HepG2 (cell line): ENCODE results near the gene RTP5. TPM values are rescaled to one million over a fixed set of nuclear protein-coding genes. Genes with fewer than 3 reads are reported as not detected.

Experiments
- ATAC-seq: fragments of 200-7000 bp; cut with Tn5 transposase; 3 replicates; pipeline ENCODE4 v1.9.1; 2020; ENCODE audit warnings: mild to moderate bottlenecking, moderate library complexity
- BruUV-seq: library from RNA; stranded (reverse); fragments of 400-500 nt; replicated peaks from 2 replicates; lab custom pipeline; 2021; lab: Mats Ljungman, UMichigan
- CTCF ChIA-PET: fragments of 300-600 bp; formaldehyde crosslinking; extraction: SDS; loops from one replicate; lab custom pipeline; 2021; ENCODE audit warnings: low total read pairs, inconsistent platforms, low intra/inter-chr PET ratio; lab: Yijun Ruan, JAX
- POLR2A ChIA-PET: fragments of 350-600 bp; sonication (Branson Sonifier 250); formaldehyde crosslinking; loops from one replicate; lab custom pipeline; 2020; ENCODE audit warnings: antibody characterized with exemption, inconsistent platforms; lab: Yijun Ruan, JAX
- DNase-seq: peaks from one replicate; pipeline ENCODE4 v3.0.0-alpha.2; 2015; ENCODE audit warnings: low spot score
- FAIRE-seq: peaks from 3 replicates; lab custom pipeline; 2011; peaks lifted over from hg19 to GRCh38; lab: Jason Lieb, UNC
- H2AFZ ChIP-seq: one replicate; pipeline ENCODE4 v1.6.1; 2011; ENCODE audit warnings: low read length, inconsistent platforms
- H3K27ac ChIP-seq: fragments of 300-600 bp; 3 replicates; pipeline ENCODE4 v1.8.0; 2011; ENCODE audit warnings: mixed run types, mild to moderate bottlenecking, mixed read lengths, low read length, inconsistent platforms; ENCODE audit not compliant: insufficient read depth; ENCODE audit errors: extremely low read length
- H3K27me3 ChIP-seq, 2 experiments: fragments of 200-600 bp in 1 of 2; 2 replicates in 1 of 2; 3 replicates in 1 of 2; pipeline versions ENCODE4 v1.6.0 to v1.8.0; 2011; ENCODE audit warnings: low read length in 2 of 2, mild to moderate bottlenecking in 2 of 2, moderate library complexity in 2 of 2, inconsistent platforms in 1 of 2; ENCODE audit not compliant: insufficient read depth in 2 of 2, control insufficient read depth in 1 of 2
- H3K36me3 ChIP-seq, 2 experiments: fragments of 200-600 bp in 1 of 2; replicated peaks in 1 of 2; 2 replicates in 1 of 2; 3 replicates in 1 of 2; pipeline versions ENCODE4 v1.5.1 to v1.8.0; 2011; ENCODE audit warnings: low read length in 2 of 2, inconsistent platforms in 1 of 2; ENCODE audit not compliant: insufficient read depth in 2 of 2, control insufficient read depth in 1 of 2
- H3K4me1 ChIP-seq: 2 replicates; pipeline ENCODE4 v1.5.1; 2012; ENCODE audit warnings: low read length, inconsistent platforms; ENCODE audit not compliant: insufficient read depth
- H3K4me2 ChIP-seq: 2 replicates; pipeline ENCODE4 v1.6.0; 2011; ENCODE audit warnings: low read depth, low read length, inconsistent platforms
- H3K4me3 ChIP-seq, 3 experiments: fragments of 200-600 bp in 1 of 3; sonication (generic), shearing (Covaris generic) in 1 of 3; replicated peaks in 1 of 3; 2 replicates each; pipeline ENCODE4 v1.5.1; 2011 to 2016; ENCODE audit warnings: low read length in 3 of 3, inconsistent platforms in 2 of 3, low read depth in 2 of 3, mild to moderate bottlenecking in 2 of 3, control low read depth in 1 of 3, mixed read lengths in 1 of 3; ENCODE audit not compliant: insufficient read depth in 1 of 3
- H3K79me2 ChIP-seq: one replicate; pipeline ENCODE4 v1.6.1; 2011; ENCODE audit warnings: low read length, inconsistent platforms; ENCODE audit not compliant: insufficient read depth
- H3K9ac ChIP-seq: 2 replicates; pipeline ENCODE4 v1.6.0; 2011; ENCODE audit warnings: mild to moderate bottlenecking, low read depth, low read length, inconsistent platforms; ENCODE audit not compliant: insufficient read depth
- H3K9me3 ChIP-seq: 2 replicates; pipeline ENCODE4 v1.5.1; 2012; ENCODE audit warnings: mild to moderate bottlenecking, low read length
- H4K20me1 ChIP-seq: 2 replicates; pipeline ENCODE4 v1.6.0; 2011; ENCODE audit warnings: inconsistent platforms, mild to moderate bottlenecking, low read length, moderate library complexity; ENCODE audit not compliant: insufficient read depth
- ATRX ChIP-seq: sonication (generic); formaldehyde crosslinking; IDR thresholded peaks from 2 replicates; pipeline ENCODE4 v1.4.0; 2020; ENCODE audit warnings: missing genetic modification reagents, borderline replicate concordance
- BORCS8-MEF2B ChIP-seq: sonication (generic); formaldehyde crosslinking; IDR thresholded peaks from 2 replicates; pipeline ENCODE4 v1.8.0; 2022; ENCODE audit warnings: mild to moderate bottlenecking, missing genetic modification reagents
- BRCA1 ChIP-seq: sonication (generic); formaldehyde crosslinking; IDR thresholded peaks from 2 replicates; pipeline ENCODE4 v1.4.0; 2020; ENCODE audit warnings: missing genetic modification reagents
- FOXO4 ChIP-seq: sonication (generic); formaldehyde crosslinking; conservative IDR thresholded peaks from 2 replicates; pipeline ENCODE4 v1.8.1; 2023; ENCODE audit warnings: missing genetic modification reagents
- HDAC2 ChIP-seq: sonication (generic); formaldehyde crosslinking; IDR thresholded peaks from 2 replicates; pipeline ENCODE4 v1.4.0; 2020; ENCODE audit warnings: missing genetic modification reagents
- MAFF ChIP-seq: IDR thresholded peaks from 2 replicates; pipeline ENCODE4 v1.6.1; 2011; ENCODE audit warnings: low read depth, low read length, improper control_type of control experiment
- PAX8 ChIP-seq: sonication (generic); formaldehyde crosslinking; IDR thresholded peaks from 2 replicates; pipeline ENCODE4 v1.8.0; 2022; ENCODE audit warnings: mild to moderate bottlenecking, missing genetic modification reagents, borderline replicate concordance
- PAXIP1 ChIP-seq: sonication (generic); formaldehyde crosslinking; conservative IDR thresholded peaks from 2 replicates; pipeline ENCODE4 v1.4.0; 2020; ENCODE audit warnings: mild to moderate bottlenecking, missing genetic modification reagents, moderate library complexity
- SP5 ChIP-seq: IDR thresholded peaks from 2 replicates; pipeline ENCODE4 v1.6.1; 2016; ENCODE audit warnings: low read depth, borderline replicate concordance
- TCF7L2 ChIP-seq: IDR thresholded peaks from 2 replicates; pipeline ENCODE4 v1.6.1; 2011; ENCODE audit warnings: mild to moderate bottlenecking, low read depth, low read length, moderate library complexity
- ZNF660 ChIP-seq: sonication (generic); formaldehyde crosslinking; IDR thresholded peaks from 2 replicates; pipeline ENCODE4 v1.5.1; 2020; ENCODE audit warnings: mild to moderate bottlenecking, low read depth, missing genetic modification reagents, borderline replicate concordance
- ZSCAN30 ChIP-seq: sonication (generic); formaldehyde crosslinking; IDR thresholded peaks from 2 replicates; pipeline ENCODE4 v1.5.0; 2020; ENCODE audit warnings: mild to moderate bottlenecking, missing genetic modification reagents
- WGBS: methylation state at CpG from one replicate; pipeline ENCODE4 v1.1.6; 2017; ENCODE audit warnings: low lambda C conversion rate; 5-methylcytosine and 5-hydroxymethylcytosine counted together
- in situ Hi-C: cut with HindIII; loops from 2 replicates; pipeline ENCODE4 v1.10.0; 2017; ENCODE audit warnings: low pct_unique_long_range_greater_than_20kb; ENCODE audit not compliant: extremely low pct_ligation_motif_present
- intact Hi-C: fragments of 100-400 bp; cut with micrococcal nuclease; formaldehyde crosslinking; loops from one replicate; pipeline ENCODE4 v1.10.0; 2022; ENCODE audit not compliant: unreplicated experiment
- polyA plus RNA-seq, 8 experiments: library from polyadenylated mRNA; depleted of rRNA in 3 of 8; stranded (reverse) in 7 of 8; unstranded in 1 of 8; fragments of >200 nt; fragmentation: Illumina TruSeq in 4 of 8; extraction: Trizol in 4 of 8; gene quantifications; 2 replicates each; pipeline versions ENCODE4 v1.2.1 to v1.2.3, GENCODE V29; 2011 to 2016; ENCODE audit warnings: low read depth in 4 of 8, missing spikeins in 1 of 8, mixed read lengths in 1 of 8; ENCODE audit not compliant: insufficient read depth in 1 of 8
- total RNA-seq, 5 experiments: library from RNA; depleted of rRNA; stranded (reverse); fragments of >200 nt; fragmentation: Illumina TruSeq; extraction: Trizol; gene quantifications; 2 replicates each; pipeline ENCODE4 v1.2.3, GENCODE V29; 2016; ENCODE audit warnings: low read depth in 1 of 5
- TF ChIP-seq, protein P1 (sequence below): sonication (generic); formaldehyde crosslinking; IDR thresholded peaks from 2 replicates; pipeline ENCODE4 v1.8.1; 2022; ENCODE audit warnings: low read depth, mild to moderate bottlenecking, missing genetic modification reagents
- TF ChIP-seq, protein P2 (sequence below): sonication (generic); formaldehyde crosslinking; IDR thresholded peaks from 2 replicates; pipeline ENCODE4 v1.9.0; 2022; ENCODE audit warnings: missing genetic modification reagents, mild to moderate bottlenecking, borderline replicate concordance

Gene RTP5
- total and polyA plus RNA-seq, 2 of the 13 experiments (the other 11 are each of a cell fraction or from before 2014, with no cell fraction given): not detected

DNA sequence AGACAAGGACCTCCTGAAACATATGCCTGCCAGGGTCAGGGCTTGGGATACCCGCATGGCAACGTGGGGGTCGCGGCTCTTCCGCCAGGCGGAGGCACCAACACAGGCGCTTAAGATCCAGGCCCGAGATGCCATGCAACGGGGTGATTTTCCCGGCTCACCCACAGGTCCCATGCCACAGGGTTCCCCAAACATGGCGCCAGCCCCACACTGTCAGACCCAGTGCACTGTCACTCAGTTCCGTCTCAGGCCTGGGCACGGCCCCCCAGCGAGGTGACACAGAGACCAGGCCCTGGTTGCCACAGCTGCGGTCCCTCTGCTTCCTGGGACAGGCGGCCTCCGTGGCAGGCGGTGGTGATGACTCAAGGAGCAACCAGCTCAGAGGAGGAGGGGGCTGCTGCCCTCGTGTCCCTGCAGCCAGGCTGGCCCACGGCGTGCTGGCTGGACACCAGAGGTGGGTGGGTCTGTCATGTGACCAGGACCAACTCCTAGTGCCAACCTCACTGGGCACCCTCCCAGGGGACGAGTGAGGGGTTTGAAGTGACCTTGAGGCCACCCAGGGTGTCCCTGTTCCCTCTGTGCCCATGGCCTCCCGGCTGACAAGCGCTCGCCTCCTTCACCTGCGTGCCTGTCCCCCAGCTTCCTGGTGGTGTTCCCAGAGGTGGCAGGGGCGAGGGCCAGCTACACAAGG lies 15.7 kb upstream of the RTP5 start:
- no peak for ATAC-seq
- peaks cover 41 to 98% of the 10 kb centered on the region in 2 experiments; a peak in 4 of 5 replicates for H3K27me3 ChIP-seq
- no peak for DNase-seq
- H3K36me3 ChIP-seq: no peaks in the 10 kb centered on the region
- whole genome bisulfite sequencing: 33% methylated on average over 18 of the region's 27 CpGs
- no peak overlapping the region for H3K4me2 ChIP-seq
- H3K9me3 ChIP-seq: no peaks in the 10 kb centered on the region
- POLR2A ChIA-PET: no interaction called here
- H3K79me2 ChIP-seq: no peaks in the 10 kb centered on the region
- BruUV-seq: no TSS peak
- no peak overlapping the region for H3K9ac ChIP-seq
- H3K4me3 ChIP-seq: no peak overlapping the region
- H2AFZ ChIP-seq: no peak overlapping the region
- intact Hi-C loops: no loop called here
- H4K20me1 ChIP-seq: no peaks in the 10 kb centered on the region
- CTCF ChIA-PET: no interaction called here
- FAIRE-seq: no peak
- in situ Hi-C loops: no loop called here
- H3K27ac ChIP-seq: no peak overlapping the region
- peaks cover 14% of the 10 kb centered on the region for H3K4me1 ChIP-seq
- no peak for TF ChIP-seq BRCA1 (CRISPR knock-in tag)
- TF ChIP-seq PAXIP1: no peak
- TF ChIP-seq, protein P1, sequence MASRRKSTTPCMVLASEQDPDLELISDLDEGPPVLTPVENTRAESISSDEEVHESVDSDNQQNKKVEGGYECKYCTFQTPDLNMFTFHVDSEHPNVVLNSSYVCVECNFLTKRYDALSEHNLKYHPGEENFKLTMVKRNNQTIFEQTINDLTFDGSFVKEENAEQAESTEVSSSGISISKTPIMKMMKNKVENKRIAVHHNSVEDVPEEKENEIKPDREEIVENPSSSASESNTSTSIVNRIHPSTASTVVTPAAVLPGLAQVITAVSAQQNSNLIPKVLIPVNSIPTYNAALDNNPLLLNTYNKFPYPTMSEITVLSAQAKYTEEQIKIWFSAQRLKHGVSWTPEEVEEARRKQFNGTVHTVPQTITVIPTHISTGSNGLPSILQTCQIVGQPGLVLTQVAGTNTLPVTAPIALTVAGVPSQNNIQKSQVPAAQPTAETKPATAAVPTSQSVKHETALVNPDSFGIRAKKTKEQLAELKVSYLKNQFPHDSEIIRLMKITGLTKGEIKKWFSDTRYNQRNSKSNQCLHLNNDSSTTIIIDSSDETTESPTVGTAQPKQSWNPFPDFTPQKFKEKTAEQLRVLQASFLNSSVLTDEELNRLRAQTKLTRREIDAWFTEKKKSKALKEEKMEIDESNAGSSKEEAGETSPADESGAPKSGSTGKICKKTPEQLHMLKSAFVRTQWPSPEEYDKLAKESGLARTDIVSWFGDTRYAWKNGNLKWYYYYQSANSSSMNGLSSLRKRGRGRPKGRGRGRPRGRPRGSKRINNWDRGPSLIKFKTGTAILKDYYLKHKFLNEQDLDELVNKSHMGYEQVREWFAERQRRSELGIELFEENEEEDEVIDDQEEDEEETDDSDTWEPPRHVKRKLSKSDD: no peak
- TF ChIP-seq ZSCAN30 (CRISPR knock-in tag): no peak
- no peak for TF ChIP-seq PAX8 (CRISPR knock-in tag)
- 0 out of 2 replicates have a peak, but pooled peaks have one; percentile 3 for TF ChIP-seq BORCS8-MEF2B (CRISPR knock-in tag)
- no peak for TF ChIP-seq HDAC2 (CRISPR knock-in tag)
- TF ChIP-seq ATRX: no peak
- TF ChIP-seq SP5: no peak
- 0 out of 2 replicates have a peak, but pooled peaks have one; percentile 42 for TF ChIP-seq ZNF660 (CRISPR knock-in tag)
- no peak for TF ChIP-seq MAFF
- no peak for TF ChIP-seq TCF7L2
- TF ChIP-seq, protein P2, sequence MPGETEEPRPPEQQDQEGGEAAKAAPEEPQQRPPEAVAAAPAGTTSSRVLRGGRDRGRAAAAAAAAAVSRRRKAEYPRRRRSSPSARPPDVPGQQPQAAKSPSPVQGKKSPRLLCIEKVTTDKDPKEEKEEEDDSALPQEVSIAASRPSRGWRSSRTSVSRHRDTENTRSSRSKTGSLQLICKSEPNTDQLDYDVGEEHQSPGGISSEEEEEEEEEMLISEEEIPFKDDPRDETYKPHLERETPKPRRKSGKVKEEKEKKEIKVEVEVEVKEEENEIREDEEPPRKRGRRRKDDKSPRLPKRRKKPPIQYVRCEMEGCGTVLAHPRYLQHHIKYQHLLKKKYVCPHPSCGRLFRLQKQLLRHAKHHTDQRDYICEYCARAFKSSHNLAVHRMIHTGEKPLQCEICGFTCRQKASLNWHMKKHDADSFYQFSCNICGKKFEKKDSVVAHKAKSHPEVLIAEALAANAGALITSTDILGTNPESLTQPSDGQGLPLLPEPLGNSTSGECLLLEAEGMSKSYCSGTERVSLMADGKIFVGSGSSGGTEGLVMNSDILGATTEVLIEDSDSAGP (CRISPR knock-in tag): 0 out of 2 replicates have a peak, but pooled peaks have one; percentile 43
- TF ChIP-seq FOXO4: no peak
